Activated CD4-positive, alpha-beta T cell treated with anti-CD3 and anti-CD28 coated beads, Interleukin-2, amount 50 U/mL, for 48 hours (primary cell): ENCODE measurements around the gene EVA1A.

ENCODE experiments used
- DNase-seq, 2 experiments: peaks; one replicate each; pipeline ENCODE4 v3.0.0-alpha.2; 2020

Gene EVA1A

DNA sequence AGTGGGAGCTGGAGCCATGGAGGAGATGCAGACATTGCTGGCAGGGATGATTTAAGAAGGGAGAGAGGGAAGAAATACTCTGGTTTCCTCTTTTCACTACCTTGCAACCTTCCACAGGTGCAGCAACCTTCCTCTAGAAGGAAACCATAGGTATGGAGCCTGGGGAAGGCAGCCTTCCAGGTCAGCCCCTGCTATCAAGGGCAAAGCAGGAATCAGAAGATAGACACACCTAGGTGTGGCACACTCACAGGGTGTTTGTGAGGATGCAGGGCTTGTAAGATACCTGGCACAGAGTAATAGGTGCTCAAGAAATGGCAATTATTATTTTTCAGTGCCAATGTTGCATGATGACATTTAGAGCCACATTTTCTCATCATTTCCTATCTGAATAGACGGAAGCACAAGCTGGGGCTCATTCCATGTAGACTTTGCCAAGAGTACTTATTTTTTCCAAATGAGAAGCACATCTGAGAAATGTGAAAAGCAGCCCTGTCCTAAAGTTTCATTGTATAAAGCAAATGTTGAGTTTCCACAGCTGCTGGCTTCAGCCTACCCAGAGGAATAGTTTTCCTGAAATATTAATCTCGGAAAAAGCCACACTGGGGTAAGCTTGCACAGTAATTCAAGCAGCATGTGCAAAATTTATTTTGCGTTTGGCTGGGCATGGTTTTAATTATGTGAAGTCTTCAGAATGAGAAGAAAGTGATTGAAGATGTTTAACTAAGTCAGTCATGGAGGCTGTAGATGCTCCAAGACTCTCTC is 20.6 kb downstream of the EVA1A start:
- no peak for DNase-seq

DNA sequence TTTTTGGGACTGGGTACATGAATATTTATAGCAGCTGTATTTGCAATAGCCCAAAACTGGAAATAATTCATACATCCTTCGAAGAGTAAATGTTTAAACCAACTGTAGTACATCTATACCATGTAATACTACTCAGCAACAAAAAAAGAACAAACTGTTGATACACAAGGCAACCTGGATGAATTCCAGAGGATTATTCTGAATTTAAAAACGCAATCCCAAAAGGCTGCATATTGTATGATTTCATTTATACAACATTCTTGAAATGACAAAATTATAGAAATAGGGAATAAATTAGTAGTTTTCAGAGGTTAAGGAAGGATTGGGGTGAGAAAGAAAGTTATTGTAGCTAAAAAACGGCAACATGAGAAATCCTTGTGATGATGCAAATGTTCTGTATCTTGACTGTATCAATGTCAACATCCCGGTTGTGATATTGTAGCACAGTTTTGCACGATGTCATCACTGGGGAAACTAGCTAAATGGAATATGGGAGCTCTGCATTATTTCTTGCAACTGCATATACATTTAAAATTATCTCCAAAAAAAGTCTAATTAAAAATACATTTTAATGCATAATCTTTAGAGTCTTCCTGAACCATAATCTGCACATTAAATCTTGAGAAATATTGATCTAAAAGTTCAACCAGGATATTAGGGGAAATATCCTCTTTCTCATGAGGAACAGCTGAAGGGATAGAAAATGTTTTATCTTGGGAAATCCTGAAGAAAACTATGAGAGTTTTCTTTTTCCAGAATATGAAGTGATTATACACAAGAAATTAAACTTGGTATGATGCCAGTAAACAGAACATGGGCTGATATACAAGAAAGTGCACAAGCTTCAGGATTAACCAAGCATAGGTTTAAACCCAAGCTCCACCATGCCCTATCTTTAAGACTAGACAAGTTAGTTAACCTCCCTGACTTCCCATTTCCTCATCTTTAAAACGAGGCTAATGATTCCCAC is 21.9 kb downstream of the EVA1A start:
- no peak for DNase-seq

DNA sequence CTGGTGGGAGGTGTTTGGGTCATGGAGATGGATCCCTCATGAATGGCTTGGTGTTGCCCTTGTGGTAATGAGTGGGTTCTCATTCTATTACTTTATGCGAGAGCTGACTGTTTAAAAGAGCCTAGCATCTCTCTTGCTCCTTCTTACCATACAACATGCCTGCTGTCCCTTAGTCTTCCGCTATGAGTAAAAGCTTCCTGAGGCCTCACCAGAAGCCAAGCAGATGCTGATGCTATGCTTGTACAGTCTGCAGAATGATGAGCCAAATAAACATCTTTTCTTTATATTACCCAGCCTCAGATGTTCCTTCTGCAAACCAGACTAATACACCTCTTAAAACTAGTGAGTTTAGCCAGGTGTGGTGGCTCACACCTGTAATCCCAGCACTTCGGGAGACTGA is 23.1 kb downstream of the EVA1A start:
- DNase-seq, result no peak

- DNase-seq, result no peak
These were observed 27.6 kb downstream of the EVA1A start for GRCh38 chr2:75533135-75533534.

DNA sequence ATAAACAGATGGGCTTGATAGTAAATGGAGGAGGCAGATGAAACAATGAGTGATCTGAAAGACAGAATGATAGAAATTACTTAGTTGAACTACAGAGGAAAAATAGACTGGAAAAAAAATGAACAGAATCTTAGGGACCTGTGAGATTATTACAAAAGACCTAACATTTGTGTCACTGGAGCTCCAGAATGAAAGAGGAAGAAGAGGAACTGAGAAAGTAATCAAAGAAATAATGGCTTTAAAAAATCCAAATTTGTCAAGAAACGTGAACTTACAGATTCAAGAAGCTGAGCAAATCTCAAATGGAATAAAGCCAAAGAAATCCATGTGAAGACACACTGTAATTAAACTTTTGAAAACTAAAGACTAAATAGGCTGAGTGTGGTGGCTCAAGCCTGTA is 28.3 kb downstream of the EVA1A start:
- no peak for DNase-seq

GRCh38 chr2:75528221-75528977 is 32.3 kb downstream of the EVA1A start:
- no peak for DNase-seq

- DNase-seq, result no peak
These were observed 33.1 kb downstream of the EVA1A start for GRCh38 chr2:75527676-75528075.

DNA sequence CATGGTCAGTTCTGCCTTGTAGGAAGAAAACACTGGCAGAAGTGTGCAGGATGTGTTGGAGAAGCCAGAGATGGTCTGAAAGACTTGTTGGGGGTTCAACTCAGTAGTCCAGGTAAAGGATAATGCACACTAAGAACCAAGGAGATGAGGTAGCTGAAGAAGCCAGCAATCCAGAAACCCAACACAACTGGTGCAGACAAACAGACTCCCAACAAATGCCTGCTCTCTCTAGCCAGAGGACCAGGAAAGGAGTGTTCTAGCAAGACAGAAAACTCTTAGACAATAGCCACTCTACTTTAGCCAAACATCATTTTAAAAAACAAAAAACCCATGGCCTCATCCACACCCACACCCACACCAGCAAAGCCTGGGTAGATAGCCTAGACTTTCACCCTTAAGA is 33.9 kb downstream of the EVA1A start:
- DNase-seq, result no peak

- no peak for DNase-seq
These were observed 35.1 kb downstream of the EVA1A start for GRCh38 chr2:75525434-75526310.

- DNase-seq, result no peak
These were observed 36.3 kb downstream of the EVA1A start for GRCh38 chr2:75524276-75524911.

DNA sequence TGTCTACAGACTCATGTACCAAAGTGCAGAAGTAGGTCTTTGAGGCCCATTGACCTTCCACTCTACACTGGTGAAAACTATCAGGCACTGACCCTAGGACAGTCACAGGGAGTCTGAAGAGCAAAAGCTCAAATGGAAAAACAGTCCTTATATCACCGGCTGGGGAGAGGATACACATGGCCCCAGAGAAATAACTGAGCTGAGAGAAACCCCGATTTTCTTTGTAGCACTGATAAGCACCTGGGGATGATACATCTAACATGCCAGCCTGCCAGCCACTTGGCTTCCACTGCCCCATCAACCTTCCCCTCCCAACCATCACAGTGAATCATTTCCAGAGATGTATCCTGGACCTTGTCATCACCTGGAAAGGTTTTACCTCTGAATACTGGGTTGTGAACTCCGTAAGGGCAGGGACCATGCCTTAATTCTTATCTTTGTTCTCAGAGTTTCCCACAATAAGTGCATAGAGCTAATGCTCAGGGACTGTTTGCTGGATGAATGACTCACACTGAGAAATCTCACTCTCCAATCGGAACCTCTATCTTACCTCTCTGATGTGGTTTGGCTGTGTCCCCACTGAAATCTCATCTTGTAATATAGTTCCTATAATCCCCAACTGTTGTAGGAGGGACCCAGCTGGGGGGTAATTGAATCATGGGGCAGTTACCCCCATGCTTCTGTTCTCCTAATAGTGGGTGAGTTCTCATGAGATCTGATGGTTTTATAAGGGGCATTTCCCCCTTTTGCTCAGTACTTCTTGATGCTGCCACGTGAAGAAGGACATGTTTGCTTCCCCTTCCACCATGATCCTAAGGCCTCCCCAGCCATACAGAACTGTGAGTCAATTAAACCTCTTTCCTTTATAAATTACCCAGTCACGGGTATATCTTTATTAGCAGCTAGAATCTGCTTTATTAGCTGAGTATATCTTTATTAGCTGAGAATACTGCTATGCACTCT is 37.1 kb downstream of the EVA1A start:
- DNase-seq, result peak in 1 of 2 experiments; percentile 10

GRCh38 chr2:75522543-75523312 is 38.0 kb downstream of the EVA1A start:
- DNase-seq, result no peak

DNA sequence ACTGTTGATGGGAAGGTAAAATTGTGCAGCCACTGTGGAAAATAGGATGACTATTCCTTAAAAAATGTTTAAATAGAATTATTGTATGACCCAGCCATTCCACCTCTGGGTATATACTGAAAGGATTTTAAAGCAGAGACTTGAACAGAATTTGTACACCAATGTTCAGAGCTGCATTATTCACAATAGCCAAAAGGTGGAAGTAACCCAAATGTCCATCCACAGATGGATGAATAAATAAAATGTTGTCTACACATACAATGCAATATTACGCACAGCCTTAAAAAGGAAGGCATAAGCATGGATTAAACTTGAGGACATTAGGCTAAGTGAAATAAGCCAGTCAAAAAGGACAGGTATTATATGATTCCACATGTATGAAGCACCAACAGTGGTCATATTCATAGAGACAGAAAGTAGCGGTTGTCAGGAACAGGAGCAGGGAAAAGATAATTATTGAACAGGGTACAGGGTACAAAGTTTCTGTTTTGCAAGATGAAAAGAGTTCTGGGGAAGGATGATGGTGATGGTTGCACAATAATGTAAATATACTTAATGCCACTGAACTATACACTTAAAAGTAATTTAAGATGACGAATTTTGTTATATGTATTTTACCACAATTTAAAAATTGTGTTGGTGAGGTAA is 39.4 kb downstream of the EVA1A start:
- DNase-seq, result no peak

DNA sequence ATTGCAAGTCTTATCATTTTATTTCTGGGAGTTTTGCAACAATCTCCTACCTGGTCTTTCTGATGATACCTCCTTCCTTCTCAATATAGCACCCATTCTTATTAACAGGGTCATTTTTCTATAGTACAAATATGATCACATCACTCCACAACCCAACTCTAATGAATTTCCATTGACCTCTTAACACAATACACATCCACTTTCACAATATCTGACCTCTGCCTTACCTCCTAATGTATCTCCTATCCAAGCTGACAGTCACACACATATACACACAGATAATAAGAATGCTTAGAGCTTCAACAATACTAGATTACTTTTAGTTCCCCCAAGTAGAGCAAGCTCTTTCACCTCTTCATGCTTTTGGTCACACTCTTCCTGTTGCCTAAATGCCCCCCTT is 40.9 kb downstream of the EVA1A start:
- DNase-seq, result no peak

- DNase-seq, result no peak
These were observed 41.9 kb downstream of the EVA1A start for GRCh38 chr2:75518638-75519465.

GRCh38 chr2:75517547-75518230 is 43.0 kb downstream of the EVA1A start:
- DNase-seq, result no peak
